ENCODE data around the gene ACAD10. TPM values are rescaled to one million over a fixed set of nuclear protein-coding genes. Genes with fewer than 3 reads are reported as not detected.

The ACAD10 gene
- total and polyA plus RNA-seq, 4 donors, result 10.7 to 34.8 (median 21.2) TPM

- TF ChIP-seq SP1 (IDR thresholded peaks at IDR 0.05), result peak; percentile 72
- TF ChIP-seq JUND (IDR thresholded peaks at IDR 0.05), result peak; percentile 35 to 37
- TF ChIP-seq FOXA2 (IDR thresholded peaks at IDR 0.05), result no peak
- no peak for TF ChIP-seq ZBTB33 (IDR thresholded peaks at IDR 0.05)
- TF ChIP-seq EGR1 (IDR thresholded peaks at IDR 0.05; ENCODE audit: low read depth in 2 of 2), result peak in 1 of 2 donors; percentile 36
- TF ChIP-seq TAF1 (conservative IDR thresholded peaks at IDR 0.05), result no peak
Measured at GRCh38 chr12:111705672-111706071, 19.8 kb downstream of the ACAD10 start (continued).

GRCh38 chr12:111706145-111706544 is 20.3 kb downstream of the ACAD10 start:
- H3K9me3 ChIP-seq (ENCODE audit: control insufficient read depth in 4 of 4, low read length in 3 of 4), result no peaks in the 10 kb centered on the region
- peaks cover 14 to 52% (median 34%) of the 10 kb centered on the region in 4 donors for H3K36me3 ChIP-seq (ENCODE audit: control insufficient read depth in 4 of 4, insufficient read depth in 3 of 4, low read depth in 1 of 4, low read length in 3 of 4)
- DNase-seq (ENCODE audit: low spot score), result no peak
- peaks cover 0 to 12% (median 5%) of the 10 kb centered on the region in 4 donors for H3K4me1 ChIP-seq (ENCODE audit: control insufficient read depth in 4 of 4, insufficient read depth in 4 of 4, low read length in 3 of 4)
- no peak overlapping the region for H3K4me3 ChIP-seq (ENCODE audit: low read depth in 1 of 3, low read length in 3 of 3)
- TF ChIP-seq RXRA (IDR thresholded peaks at IDR 0.05) (no peak), JUND (IDR thresholded peaks at IDR 0.05) (no peak), FOXA2 (IDR thresholded peaks at IDR 0.05) (no peak), HNF4G (IDR thresholded peaks at IDR 0.05) (no peak), ATF3 (IDR thresholded peaks at IDR 0.05) (no peak), SP1 (IDR thresholded peaks at IDR 0.05) (no peak), RAD21 (IDR thresholded peaks at IDR 0.05) (no peak), NR2F2 (IDR thresholded peaks at IDR 0.05) (no peak), FOXA1 (IDR thresholded peaks at IDR 0.05) (no peak), GABPA (IDR thresholded peaks at IDR 0.05 in 1 of 2, conservative IDR thresholded peaks at IDR 0.05 in 1 of 2) (no peak), CTCF (IDR thresholded peaks at IDR 0.05; ENCODE audit: low read depth, low read length, missing input control) (no peak), ZBTB33 (IDR thresholded peaks at IDR 0.05) (no peak), MAX (IDR thresholded peaks at IDR 0.05) (no peak), EGR1 (IDR thresholded peaks at IDR 0.05; ENCODE audit: low read depth in 2 of 2) (no peak), REST (IDR thresholded peaks at IDR 0.05) (no peak), HNF4A (conservative IDR thresholded peaks at IDR 0.05) (no peak)
- no peak overlapping the region for H3K9ac ChIP-seq (ENCODE audit: low read depth in 1 of 2, low read length in 2 of 2)
- H3K27ac ChIP-seq (ENCODE audit: low read depth in 1 of 2, low read length in 2 of 2), result peak overlapping the region in 1 of 2 donors; percentile 53
- H3K27me3 ChIP-seq (ENCODE audit: control insufficient read depth in 4 of 4, insufficient read depth in 4 of 4, low read length in 3 of 4), result no peaks in the 10 kb centered on the region
- 93% methylated on average over 6 of the region's 6 CpGs for WGBS

Data from liver (tissue), 9 donors.